Measurements from ENCODE around the gene ACLY.

Gene ACLY

DNA sequence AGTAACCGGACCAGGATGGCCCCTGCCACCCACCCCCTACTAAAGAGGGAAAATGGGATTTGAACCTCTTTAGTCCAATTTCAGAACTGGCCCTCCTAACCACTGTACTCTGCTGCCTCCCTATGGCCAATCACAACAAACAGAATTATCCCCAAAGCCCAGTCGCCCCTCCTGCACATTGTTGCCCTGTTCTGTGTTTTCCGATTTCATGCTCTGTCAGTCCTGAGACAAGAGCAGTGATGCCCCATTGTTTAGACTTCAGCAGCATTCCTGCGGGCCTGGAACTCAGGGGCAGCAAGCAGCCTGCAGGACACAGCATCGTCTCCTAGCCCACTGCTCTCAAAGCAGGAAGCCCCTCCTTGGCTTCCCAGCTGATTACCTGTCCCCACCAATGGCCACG, 33.0 kb downstream of the ACLY start:
- TF ChIP-seq GATA2 (IDR thresholded peaks at IDR 0.05; ENCODE audit: low read depth, low read length) (no peak), GATA3 (IDR thresholded peaks at IDR 0.05; ENCODE audit: low read depth, low read length) (no peak)

GRCh38 chr17:41882756-41883155, 36.0 kb downstream of the ACLY start:
- TF ChIP-seq GATA2 (IDR thresholded peaks at IDR 0.05; ENCODE audit: low read depth, low read length) (no peak), GATA3 (IDR thresholded peaks at IDR 0.05; ENCODE audit: low read depth, low read length) (no peak)

- TF ChIP-seq GATA2 (IDR thresholded peaks at IDR 0.05; ENCODE audit: low read depth, low read length) (no peak), GATA3 (IDR thresholded peaks at IDR 0.05; ENCODE audit: low read depth, low read length) (no peak)
Observed at GRCh38 chr17:41880130-41880529, 38.6 kb downstream of the ACLY start.

- TF ChIP-seq GATA2 (IDR thresholded peaks at IDR 0.05; ENCODE audit: low read depth, low read length), result no peak
- TF ChIP-seq GATA3 (IDR thresholded peaks at IDR 0.05; ENCODE audit: low read depth, low read length), result no peak
Observed at GRCh38 chr17:41873559-41874292, 45.0 kb downstream of the ACLY start.

GRCh38 chr17:41871789-41872188, 47.0 kb downstream of the ACLY start:
- TF ChIP-seq GATA2 (IDR thresholded peaks at IDR 0.05; ENCODE audit: low read depth, low read length) (no peak), GATA3 (IDR thresholded peaks at IDR 0.05; ENCODE audit: low read depth, low read length) (no peak)

GRCh38 chr17:41870627-41871026, 48.1 kb downstream of the ACLY start:
- TF ChIP-seq GATA2 (IDR thresholded peaks at IDR 0.05; ENCODE audit: low read depth, low read length), result no peak

DNA sequence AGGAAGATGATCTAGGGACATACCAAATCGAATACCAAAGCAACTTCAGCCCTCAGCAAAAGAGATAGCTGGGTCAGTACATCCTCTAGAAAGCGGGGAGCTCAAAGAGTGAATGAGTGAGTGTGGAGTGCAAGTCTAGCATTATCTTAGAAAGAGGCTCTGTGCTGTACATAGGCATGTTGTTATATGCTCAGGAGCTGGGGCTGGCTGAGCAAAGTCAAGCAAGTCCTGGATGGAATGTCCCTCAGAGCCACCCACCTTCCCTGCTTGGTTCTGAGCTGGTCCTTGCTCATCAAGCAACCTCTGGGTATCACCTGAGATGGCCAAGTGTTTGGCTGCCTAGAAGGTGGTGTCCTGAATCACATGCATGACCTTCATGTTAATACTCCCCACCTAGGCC, 48.7 kb downstream of the ACLY start:
- TF ChIP-seq GATA2 (IDR thresholded peaks at IDR 0.05; ENCODE audit: low read depth, low read length) (no peak), GATA3 (IDR thresholded peaks at IDR 0.05; ENCODE audit: low read depth, low read length) (no peak)

- TF ChIP-seq GATA3 (IDR thresholded peaks at IDR 0.05; ENCODE audit: low read depth, low read length) (no peak), GATA2 (IDR thresholded peaks at IDR 0.05; ENCODE audit: low read depth, low read length) (no peak)
Observed at GRCh38 chr17:41869426-41869825, 49.3 kb downstream of the ACLY start.

GRCh38 chr17:41868568-41868967, 50.2 kb downstream of the ACLY start:
- TF ChIP-seq GATA3 (IDR thresholded peaks at IDR 0.05; ENCODE audit: low read depth, low read length), result no peak
- no peak for TF ChIP-seq GATA2 (IDR thresholded peaks at IDR 0.05; ENCODE audit: low read depth, low read length)

DNA sequence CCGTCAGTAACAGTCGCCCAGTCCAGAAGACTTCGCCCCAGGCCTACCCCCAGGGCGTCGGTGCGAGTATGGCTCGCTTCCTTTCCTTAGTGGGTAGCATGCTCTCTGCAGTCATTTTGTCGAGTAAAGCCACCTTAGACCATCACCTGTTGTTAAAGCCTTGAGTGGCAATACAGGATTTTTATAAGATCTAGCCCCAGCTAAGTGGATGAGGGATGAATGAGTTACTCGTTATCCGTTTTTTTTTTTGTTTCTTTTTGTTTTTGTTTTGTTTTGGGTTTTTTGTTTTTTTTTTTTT, 53.2 kb downstream of the ACLY start:
- no peak for TF ChIP-seq GATA2 (IDR thresholded peaks at IDR 0.05; ENCODE audit: low read depth, low read length)
- no peak for TF ChIP-seq GATA3 (IDR thresholded peaks at IDR 0.05; ENCODE audit: low read depth, low read length)

- TF ChIP-seq GATA3 (IDR thresholded peaks at IDR 0.05; ENCODE audit: low read depth, low read length) (no peak), GATA2 (IDR thresholded peaks at IDR 0.05; ENCODE audit: low read depth, low read length) (no peak)
Observed at GRCh38 chr17:41864836-41865595, 53.7 kb downstream of the ACLY start, which contains the start of gene KLHL11. Gene KLHL11, minus strand, starts transcription at chr17:41865423. Its CDS starts 53 bp downstream, at chr17:41865370.

DNA sequence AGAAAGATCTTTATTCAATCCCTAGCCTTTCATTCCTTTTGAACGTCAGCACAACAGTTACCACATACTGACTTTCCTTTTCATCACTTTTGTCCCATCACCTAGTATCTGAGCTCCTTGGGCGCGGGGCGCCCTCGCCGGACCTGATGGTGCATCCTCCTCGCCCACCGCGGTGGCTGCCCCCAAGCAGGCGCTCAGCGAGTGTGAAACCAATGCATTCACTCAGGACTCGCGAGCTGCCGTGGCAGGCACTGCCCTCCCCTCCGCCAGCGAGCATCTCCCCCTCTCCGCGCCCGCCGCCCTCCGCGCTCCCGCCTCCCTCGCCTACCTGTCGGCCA, 54.3 kb downstream of the ACLY start:
- TF ChIP-seq GATA3 (IDR thresholded peaks at IDR 0.05; ENCODE audit: low read depth, low read length) (no peak), GATA2 (IDR thresholded peaks at IDR 0.05; ENCODE audit: low read depth, low read length) (no peak)

DNA sequence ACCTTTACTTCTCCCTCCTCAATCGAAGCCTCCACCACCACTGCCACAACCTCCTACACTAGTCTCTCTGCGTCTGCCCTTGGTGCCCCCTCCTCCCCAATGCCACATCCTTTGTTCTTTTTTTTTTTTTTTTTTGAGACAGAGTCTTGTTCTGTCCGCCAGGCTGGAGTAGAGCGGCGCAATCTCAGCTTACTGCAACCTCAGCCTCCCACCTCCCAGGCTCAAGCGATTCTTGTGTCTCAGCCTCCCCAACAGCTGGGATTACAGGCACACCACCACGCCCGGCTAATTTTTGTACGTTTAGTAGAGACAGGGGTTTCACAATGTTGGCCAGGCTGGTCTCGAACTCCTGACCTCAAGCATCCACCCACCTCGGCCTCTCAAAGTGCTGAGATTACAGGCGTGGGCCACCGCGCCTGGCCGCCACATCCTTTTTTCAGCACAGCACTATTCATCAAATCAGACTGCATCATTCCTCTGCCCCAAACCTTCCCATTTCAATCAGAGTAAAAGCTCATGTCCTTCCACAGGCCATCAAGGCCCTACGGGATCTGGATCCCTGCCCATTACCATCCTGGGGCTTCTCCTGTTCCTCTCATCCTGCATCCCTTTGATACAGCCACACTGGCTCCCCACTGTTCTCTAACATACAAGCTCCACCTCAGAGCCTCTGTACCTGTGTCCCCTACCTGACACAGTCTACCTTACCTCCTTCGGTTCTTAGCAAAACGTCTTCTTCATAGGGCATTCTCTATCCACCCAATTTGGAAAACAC, 55.5 kb downstream of the ACLY start:
- TF ChIP-seq GATA2 (IDR thresholded peaks at IDR 0.05; ENCODE audit: low read depth, low read length) (no peak), GATA3 (IDR thresholded peaks at IDR 0.05; ENCODE audit: low read depth, low read length) (no peak)

GRCh38 chr17:41860254-41860931, 58.4 kb downstream of the ACLY start:
- peak; percentile 63 for TF ChIP-seq GATA2 (IDR thresholded peaks at IDR 0.05; ENCODE audit: low read depth, low read length)
- peak; percentile 24; the same call in 1 of the 2 replicates for TF ChIP-seq GATA3 (IDR thresholded peaks at IDR 0.05; ENCODE audit: low read depth, low read length)

Measured in SH-SY5Y (cell line).